Measurements from ENCODE around the gene CCT2.

GRCh38 chr12:69580074-69580473 lies 5.2 kb upstream of the CCT2 start:
- no peak for TF ChIP-seq LEF1 (IDR thresholded peaks at IDR 0.05; ENCODE audit: borderline replicate concordance)
- TF ChIP-seq BHLHE40 (IDR thresholded peaks at IDR 0.05; ENCODE audit: borderline replicate concordance), result no peak
- TF ChIP-seq ARNT (IDR thresholded peaks at IDR 0.05), result no peak
- no peak for TF ChIP-seq ELF4 (IDR thresholded peaks at IDR 0.05)
